Calu3 (cell line): Measurements from ENCODE around the gene AMD1. TPM values are rescaled to one million over a fixed set of nuclear protein-coding genes. Genes with fewer than 3 reads are reported as not detected.

ENCODE experiments used
- BruUV-seq: library from RNA; stranded (reverse); fragments of 400-500 nt; replicated peaks from 2 replicates; lab custom pipeline; 2021; lab: Mats Ljungman, UMichigan
- CTCF ChIA-PET: fragments of 300-600 bp; sonication (Branson Sonifier 250); formaldehyde crosslinking; loops from one replicate; lab custom pipeline; 2022; ENCODE audit warnings: antibody characterized with exemption; lab: Charles Lee
- DNase-seq: peaks from one replicate; pipeline ENCODE4 v3.0.0; 2022
- H3K27ac Mint-ChIP-seq: one replicate; pipeline ENCODE4 v1.8.0; 2022; ENCODE audit warnings: mixed read lengths; ENCODE audit not compliant: unreplicated experiment
- H3K27me3 Mint-ChIP-seq: one replicate; pipeline ENCODE4 v1.8.0; 2022; ENCODE audit warnings: mixed read lengths; ENCODE audit not compliant: unreplicated experiment
- H3K36me3 Mint-ChIP-seq: one replicate; pipeline ENCODE4 v1.8.0; 2022; ENCODE audit warnings: mild to moderate bottlenecking, moderate library complexity, mixed read lengths; ENCODE audit not compliant: insufficient read depth, unreplicated experiment
- H3K4me1 Mint-ChIP-seq: one replicate; pipeline ENCODE4 v1.8.0; 2022; ENCODE audit warnings: mild to moderate bottlenecking, low read depth, mixed read lengths; ENCODE audit not compliant: unreplicated experiment
- H3K4me3 Mint-ChIP-seq: one replicate; pipeline ENCODE4 v1.8.0; 2022; ENCODE audit warnings: mild to moderate bottlenecking, low read depth, moderate library complexity, mixed read lengths; ENCODE audit not compliant: unreplicated experiment
- H3K9me3 Mint-ChIP-seq: one replicate; pipeline ENCODE4 v1.8.0; 2022; ENCODE audit warnings: low read depth, mixed read lengths; ENCODE audit not compliant: unreplicated experiment
- intact Hi-C: fragments of 100-400 bp; cut with micrococcal nuclease; formaldehyde crosslinking; loops from one replicate; pipeline ENCODE4 v1.10.0; 2022; ENCODE audit not compliant: unreplicated experiment
- total RNA-seq: library from RNA; stranded (reverse); gene quantifications from 2 replicates; pipeline ENCODE4 v1.2.3, GENCODE V29; 2022
- TF ChIP-seq, protein P1 (sequence below): fragments of 200-600 bp; IDR thresholded peaks from one replicate; pipeline ENCODE4 v1.8.0; 2022; ENCODE audit warnings: antibody characterized with exemption; ENCODE audit not compliant: unreplicated experiment

The AMD1 gene
- total RNA-seq, 1 experiment from 2014 or later = 74.0 TPM

DNA sequence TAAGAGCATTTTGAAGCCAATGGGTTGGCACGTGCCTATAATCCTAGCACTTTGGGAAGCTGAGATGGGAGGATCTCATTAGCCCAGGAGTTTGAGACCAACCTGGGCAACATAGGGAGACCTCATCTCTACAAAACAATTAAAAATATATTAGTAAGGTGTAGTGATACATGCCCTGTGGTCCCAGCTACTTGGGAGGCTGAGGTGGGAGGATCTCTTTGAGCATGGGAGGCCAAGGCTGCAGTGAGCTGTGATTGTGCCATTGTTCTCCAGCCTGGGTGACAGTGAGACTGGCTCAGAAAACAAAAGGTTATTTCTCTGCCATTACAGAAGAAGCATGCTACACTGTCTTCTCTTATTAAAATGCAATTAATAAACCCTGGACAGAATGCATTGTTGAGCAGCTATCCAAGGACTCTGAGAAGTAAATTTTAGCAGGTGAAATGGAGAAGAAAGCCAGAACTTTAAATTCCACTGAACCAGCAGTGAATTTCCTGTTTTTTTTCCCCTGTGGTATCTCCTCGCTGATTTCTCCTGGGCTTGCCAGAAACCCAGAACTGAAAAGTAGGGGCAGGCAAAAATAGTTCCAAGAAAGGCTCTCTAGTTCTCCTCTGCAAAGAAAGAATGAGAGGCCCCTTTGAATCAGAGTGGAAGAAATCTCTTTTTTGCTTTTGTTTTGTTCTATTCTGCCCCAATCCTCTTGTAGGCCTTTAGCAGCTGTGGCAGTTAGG is 8.4 kb downstream of the AMD1 start:
- H3K27ac Mint-ChIP-seq = peak overlapping the region; percentile 20
- H3K36me3 Mint-ChIP-seq = peaks cover 24% of the 10 kb centered on the region
- BruUV-seq = no TSS peak
- intact Hi-C loops = loop anchor here (5.0 kb wide), 1 partner anchor 346 kb away; no protein-coding TSS in a partner anchor
- TF ChIP-seq, protein P1, sequence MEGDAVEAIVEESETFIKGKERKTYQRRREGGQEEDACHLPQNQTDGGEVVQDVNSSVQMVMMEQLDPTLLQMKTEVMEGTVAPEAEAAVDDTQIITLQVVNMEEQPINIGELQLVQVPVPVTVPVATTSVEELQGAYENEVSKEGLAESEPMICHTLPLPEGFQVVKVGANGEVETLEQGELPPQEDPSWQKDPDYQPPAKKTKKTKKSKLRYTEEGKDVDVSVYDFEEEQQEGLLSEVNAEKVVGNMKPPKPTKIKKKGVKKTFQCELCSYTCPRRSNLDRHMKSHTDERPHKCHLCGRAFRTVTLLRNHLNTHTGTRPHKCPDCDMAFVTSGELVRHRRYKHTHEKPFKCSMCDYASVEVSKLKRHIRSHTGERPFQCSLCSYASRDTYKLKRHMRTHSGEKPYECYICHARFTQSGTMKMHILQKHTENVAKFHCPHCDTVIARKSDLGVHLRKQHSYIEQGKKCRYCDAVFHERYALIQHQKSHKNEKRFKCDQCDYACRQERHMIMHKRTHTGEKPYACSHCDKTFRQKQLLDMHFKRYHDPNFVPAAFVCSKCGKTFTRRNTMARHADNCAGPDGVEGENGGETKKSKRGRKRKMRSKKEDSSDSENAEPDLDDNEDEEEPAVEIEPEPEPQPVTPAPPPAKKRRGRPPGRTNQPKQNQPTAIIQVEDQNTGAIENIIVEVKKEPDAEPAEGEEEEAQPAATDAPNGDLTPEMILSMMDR = no peak
- CTCF ChIA-PET = interaction anchor here (0.8 to 2.4 kb wide), 4 partner anchors 8 to 201 kb away, joined by 3 to 8 read pairs (median 5); partner anchors contain the start of gene AMD1
- H3K9me3 Mint-ChIP-seq = no peaks in the 10 kb centered on the region
- no peaks in the 10 kb centered on the region for H3K27me3 Mint-ChIP-seq
- peaks cover 54% of the 10 kb centered on the region for H3K4me1 Mint-ChIP-seq
- H3K4me3 Mint-ChIP-seq = no peak overlapping the region
- DNase-seq = no peak

DNA sequence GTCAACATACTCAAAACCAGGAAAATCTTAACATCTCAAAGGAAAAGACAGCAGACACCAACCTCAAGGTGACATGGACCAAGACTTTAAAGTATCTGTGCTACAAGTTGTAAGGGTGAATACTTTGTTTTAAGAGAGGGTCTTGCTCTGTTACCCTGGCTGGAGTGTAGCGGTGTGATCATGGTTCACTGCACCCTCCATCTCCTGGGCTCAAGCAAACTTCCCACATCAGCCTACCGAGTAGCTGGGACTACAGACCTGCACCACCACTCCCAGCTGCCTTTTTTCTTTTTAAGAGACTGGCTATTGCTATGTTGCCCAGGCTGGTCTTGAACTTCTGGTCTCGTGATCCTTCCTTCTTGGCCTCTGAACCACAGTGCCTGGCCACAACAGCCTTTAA is 9.7 kb downstream of the AMD1 start:
- no peaks in the 10 kb centered on the region for H3K9me3 Mint-ChIP-seq
- H3K36me3 Mint-ChIP-seq = peaks cover 11% of the 10 kb centered on the region
- H3K4me1 Mint-ChIP-seq = peaks cover 41% of the 10 kb centered on the region
- no peak overlapping the region for H3K4me3 Mint-ChIP-seq
- H3K27ac Mint-ChIP-seq = peak overlapping the region; percentile 20
- no peak for DNase-seq
- BruUV-seq = no TSS peak
- TF ChIP-seq, protein P1 = no peak
- no peaks in the 10 kb centered on the region for H3K27me3 Mint-ChIP-seq
- CTCF ChIA-PET = no interaction called here
- intact Hi-C loops = loop anchor here (5.0 kb wide), 1 partner anchor 347 kb away; no protein-coding TSS in a partner anchor

DNA sequence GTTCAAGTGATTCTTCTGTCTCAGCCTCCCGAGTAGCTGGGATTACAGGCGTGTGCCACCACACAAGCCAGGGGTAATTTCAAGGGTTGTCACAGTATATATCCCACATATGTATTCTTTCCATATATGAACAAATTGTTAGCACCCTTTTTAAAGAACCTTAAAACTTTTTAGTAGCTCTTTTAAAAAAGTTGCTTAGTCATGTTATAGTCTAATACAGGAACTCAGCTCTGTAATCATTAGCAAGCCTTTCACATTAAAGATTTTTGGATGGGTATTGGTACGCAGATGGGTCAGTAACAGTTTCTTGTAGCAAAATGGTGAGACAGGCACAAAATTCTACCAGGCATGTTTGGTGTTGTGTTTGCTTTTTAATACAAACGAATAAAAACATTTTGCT is 10.9 kb downstream of the AMD1 start:
- BruUV-seq = no TSS peak
- Mint-ChIP-seq H3K27ac (no peak overlapping the region), H3K36me3 (peaks cover 9% of the 10 kb centered on the region), H3K9me3 (no peaks in the 10 kb centered on the region), H3K4me1 (peaks cover 29% of the 10 kb centered on the region), H3K27me3 (no peaks in the 10 kb centered on the region), H3K4me3 (no peak overlapping the region)
- CTCF ChIA-PET = no interaction called here
- no peak for DNase-seq
- intact Hi-C loops = no loop called here
- TF ChIP-seq, protein P1 = no peak

DNA sequence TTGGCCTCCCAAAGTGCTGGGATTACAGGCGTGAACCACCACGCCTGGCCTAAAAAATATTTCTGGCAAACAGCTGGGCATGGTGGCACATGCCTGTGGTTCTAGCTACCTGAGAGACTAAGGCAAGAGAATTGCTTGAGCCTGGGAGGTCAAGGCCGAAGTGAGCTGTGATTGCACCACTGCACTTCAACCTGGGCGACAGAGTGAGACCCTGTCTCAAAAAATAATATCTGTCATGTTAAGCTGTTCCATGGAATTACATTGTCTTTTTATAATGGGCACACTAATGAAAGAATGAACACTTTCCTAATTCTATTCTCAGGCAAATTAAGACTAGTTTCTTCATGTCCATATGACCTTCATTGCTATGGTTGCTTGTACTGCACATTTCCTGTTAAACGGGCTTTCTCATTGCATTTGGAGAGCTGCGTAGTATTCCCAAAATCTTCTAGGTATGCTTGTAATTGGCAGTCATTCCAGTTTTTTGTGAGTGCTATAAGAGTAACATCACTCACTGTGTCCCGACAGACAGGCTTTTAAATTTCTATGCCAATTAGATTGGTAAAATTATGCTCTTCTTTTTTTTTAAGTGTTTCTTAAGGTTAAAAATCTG is 12.1 kb downstream of the AMD1 start:
- Mint-ChIP-seq H3K4me1 (peaks cover 18% of the 10 kb centered on the region), H3K27ac (no peak overlapping the region), H3K4me3 (no peak overlapping the region), H3K9me3 (no peaks in the 10 kb centered on the region), H3K36me3 (peaks cover 8% of the 10 kb centered on the region), H3K27me3 (no peaks in the 10 kb centered on the region)
- BruUV-seq = no TSS peak
- TF ChIP-seq, protein P1 = no peak
- intact Hi-C loops = no loop called here
- CTCF ChIA-PET = no interaction called here
- no peak for DNase-seq
